ENCODE data around the gene TLR10.
A peak's percentile ranks its signal among the peaks of the same experiment; 100 is the strongest.

TLR10 gene

GRCh38 chr4:38730830-38731646, 51.8 kb downstream of the TLR10 start:
- peak; percentile 53 to 69 for DNase-seq (ENCODE audit: low read depth in 2 of 2)

- no peak for DNase-seq (ENCODE audit: low read depth in 2 of 2)
Observed at GRCh38 chr4:38730493-38730829, 52.3 kb downstream of the TLR10 start.

- DNase-seq (ENCODE audit: low read depth in 2 of 2): no peak
Observed at GRCh38 chr4:38728631-38729141, 54.1 kb downstream of the TLR10 start.

DNA sequence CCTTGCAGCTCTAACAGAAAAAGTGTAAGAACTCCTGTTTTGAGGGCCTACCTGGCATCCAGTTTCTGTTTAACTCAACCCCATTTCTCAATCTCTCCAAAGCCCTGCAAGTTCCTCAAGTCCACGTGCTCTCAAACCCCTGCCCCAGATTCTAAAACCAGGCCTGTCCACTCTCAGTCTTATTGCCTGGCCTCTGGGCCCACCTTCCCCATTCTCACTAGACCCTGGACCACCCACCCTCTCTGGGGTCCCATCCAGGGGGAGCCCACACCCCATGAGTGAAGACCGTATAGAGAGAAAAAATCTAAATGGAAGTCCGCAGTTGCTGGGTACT, 58.3 kb downstream of the TLR10 start:
- DNase-seq (ENCODE audit: low read depth in 2 of 2): no peak

GRCh38 chr4:38723726-38724474, 58.9 kb downstream of the TLR10 start:
- DNase-seq (ENCODE audit: low read depth in 2 of 2): no peak

- no peak for DNase-seq (ENCODE audit: low read depth in 2 of 2)
Observed at GRCh38 chr4:38723114-38723513, 59.7 kb downstream of the TLR10 start.

Data from stimulated activated CD8-positive, alpha-beta memory T cell treated with anti-CD3 and anti-CD28 coated beads, Interleukin-15, amount 100 ng/mL, for 48 hours (primary cell).